Measurements from ENCODE around the gene ZC2HC1C. TPM values are rescaled to one million over a fixed set of nuclear protein-coding genes. Genes with fewer than 3 reads are reported as not detected.

ZC2HC1C gene
- 2.5 TPM for total RNA-seq

DNA sequence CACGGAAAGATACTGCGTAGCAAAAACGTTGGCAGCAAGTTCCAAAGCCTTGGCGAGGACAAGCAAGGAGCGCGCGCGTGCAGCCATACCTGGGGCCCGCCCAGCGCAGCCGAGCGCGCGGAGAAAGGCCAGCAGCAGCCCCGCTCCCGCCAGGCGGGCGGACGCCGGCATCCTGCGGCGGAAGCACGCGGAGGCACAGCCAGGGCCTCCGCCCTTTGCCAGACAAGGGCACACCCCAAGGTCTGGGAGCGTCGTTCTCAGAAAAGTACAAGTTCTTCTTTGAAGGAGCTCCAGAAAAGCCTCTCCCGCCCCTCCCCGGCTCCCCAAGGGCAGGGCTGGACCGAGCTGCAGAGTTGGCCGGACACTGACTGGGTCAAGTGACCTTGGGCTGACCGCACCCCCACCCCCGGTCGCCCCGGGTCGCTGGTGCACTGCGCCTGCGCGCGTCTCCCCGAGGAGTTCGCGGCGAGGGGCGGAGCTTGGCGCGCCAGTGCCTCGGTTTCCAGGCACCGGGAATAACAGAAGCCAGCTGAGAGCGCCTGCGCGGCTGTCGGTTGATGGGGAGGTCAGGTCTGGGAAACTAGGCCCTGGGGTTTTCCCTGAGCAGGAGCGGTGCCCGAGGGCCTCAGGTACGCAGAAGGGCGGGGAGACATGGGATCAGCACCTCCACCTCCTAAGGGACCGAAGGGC, at the start of gene ZC2HC1C:
Gene ZC2HC1C (plus strand): TSS at position 521 of the 690 bp plus-strand sequence. CDS start 933 bp downstream, outside the sequence.

DNA sequence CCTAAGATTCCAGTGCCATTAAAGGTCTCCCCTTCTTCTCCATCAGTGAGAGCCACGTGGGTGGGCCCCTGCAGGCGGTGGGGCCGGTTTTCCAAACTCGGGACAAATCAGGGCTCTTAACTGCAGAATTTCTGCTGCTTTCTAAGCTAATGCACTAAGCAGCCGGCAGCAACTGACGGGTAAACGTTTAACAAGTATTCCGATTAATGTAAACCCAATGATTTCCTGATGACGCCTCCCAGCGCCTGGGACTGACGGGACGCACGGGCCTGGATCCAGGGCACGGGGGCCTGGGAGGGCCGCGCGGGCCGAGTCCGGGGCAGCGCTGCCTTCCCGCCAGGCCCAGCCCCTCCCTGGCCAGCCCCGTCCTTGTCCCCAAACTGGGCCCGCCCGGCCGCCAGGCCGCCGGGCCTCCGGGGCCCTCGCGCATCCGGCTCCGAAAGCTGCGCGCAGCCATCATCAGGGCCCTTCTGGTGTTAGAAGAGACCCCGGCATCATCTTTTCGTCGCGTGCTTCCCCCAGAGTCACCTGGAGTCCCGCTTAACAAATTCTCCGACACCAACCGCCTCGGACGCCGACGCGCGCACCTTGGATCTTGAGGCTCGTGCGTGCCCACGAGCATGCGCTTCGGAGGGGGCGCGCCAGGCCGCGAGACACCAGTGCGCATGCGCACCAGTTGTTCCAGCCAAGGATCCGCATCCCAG, 18.4 kb upstream of the ZC2HC1C start, which contains the start of gene MLH3:
Gene MLH3 (minus strand): TSS at position 616 of the 704 bp plus-strand sequence. CDS start 1,812 bp downstream, outside the sequence.

GRCh38 chr14:75063491-75064204, 5.8 kb upstream of the ZC2HC1C start, which contains the start of gene ACYP1:
Gene ACYP1 (minus strand): TSS chr14:75064024. CDS start chr14:75063553, 471 bp downstream.

DNA sequence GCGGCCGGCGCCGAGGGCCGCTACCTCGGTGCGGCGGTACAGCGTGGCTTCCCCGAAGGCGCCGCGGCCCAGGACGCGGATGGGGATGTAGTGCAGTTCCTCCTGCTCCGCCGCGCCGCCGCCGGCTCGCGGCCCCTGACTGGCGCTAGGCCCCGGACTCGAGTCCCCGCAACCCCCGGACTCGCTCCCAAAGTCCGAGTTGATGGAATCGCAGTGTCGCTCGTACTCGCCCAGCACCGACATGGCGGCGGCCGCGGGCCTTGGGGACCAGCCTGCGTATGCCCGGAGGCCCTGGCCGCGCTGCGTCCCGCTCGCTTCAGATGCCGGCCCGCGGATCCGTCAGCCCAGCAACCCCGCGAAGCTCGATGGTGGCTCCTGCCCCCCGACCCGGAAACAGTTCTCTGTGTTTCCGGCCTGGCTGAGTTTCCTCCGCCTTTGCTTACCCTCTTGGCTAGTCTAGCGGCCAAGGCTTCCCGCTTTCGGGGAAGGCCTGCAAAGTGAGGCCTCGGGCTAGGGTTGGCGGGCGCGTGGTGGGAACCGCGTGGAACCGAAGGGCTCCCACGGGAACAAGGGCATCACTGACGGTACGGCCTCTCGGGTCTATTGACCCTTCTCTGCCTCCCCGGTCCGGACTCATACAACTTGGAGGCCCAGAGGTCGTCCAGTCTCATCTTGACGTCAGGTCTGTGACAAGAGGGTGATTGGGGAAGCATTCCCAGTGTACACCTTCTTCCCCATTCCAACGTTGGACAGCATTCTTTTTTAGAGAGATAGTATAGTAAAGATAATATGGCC, 57.4 kb downstream of the ZC2HC1C start, which contains the start of gene NEK9:
Gene NEK9 (minus strand): TSS at position 370 of the 795 bp plus-strand sequence. CDS start 127 bp downstream, at position 243.

Other genes with a start within 250 kb of the ZC2HC1C start
- not detected for gene PROX2, start 193.5 kb upstream of the ZC2HC1C start, total RNA-seq
- gene DLST, start 187.7 kb upstream of the ZC2HC1C start, total RNA-seq: 69.8 TPM
- 32.7 TPM for gene RPS6KL1, start 146.4 kb upstream of the ZC2HC1C start, total RNA-seq
- gene PGF, start 114.0 kb upstream of the ZC2HC1C start, total RNA-seq: 11.8 TPM
- 37.4 TPM for gene EIF2B2, start 66.7 kb upstream of the ZC2HC1C start, total RNA-seq
- gene MLH3, start 18.2 kb upstream of the ZC2HC1C start, total RNA-seq: 70.8 TPM
- 31.5 TPM for gene ACYP1, start 5.6 kb upstream of the ZC2HC1C start, total RNA-seq
- 80.5 TPM for gene NEK9, start 57.4 kb downstream of the ZC2HC1C start, total RNA-seq
- 301 TPM for gene TMED10, start 107.0 kb downstream of the ZC2HC1C start, total RNA-seq
- gene FOS, start 209.2 kb downstream of the ZC2HC1C start, total RNA-seq: 148 TPM

Measured in camera-type eye (tissue), 1 donor.